ENCODE results near the gene RRAGD.

Gene RRAGD

DNA sequence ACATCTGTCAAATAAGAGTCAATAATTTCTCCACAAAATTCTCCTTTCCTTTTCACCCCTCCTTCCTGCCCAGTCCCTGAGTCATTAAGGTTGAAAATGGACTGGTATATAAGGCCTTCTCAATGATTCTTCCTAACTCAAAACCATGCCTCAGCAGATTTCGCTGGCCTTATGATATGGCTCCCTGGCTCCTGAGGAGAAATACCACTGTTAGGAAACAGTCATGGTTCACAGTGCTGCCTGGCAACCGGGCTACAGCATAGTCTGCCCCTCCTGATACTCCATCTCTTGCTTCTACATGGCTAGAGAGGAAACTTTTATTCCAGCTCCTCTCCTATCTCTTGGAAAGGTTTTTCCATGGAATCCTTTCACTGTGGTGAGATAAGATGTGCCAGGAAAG lies 64.2 kb downstream of the RRAGD start:
- DNase-seq (ENCODE audit: low read depth) = no peak
- H3K4me3 ChIP-seq (ENCODE audit: low read length) = no peak overlapping the region
- TF ChIP-seq, protein P1, sequence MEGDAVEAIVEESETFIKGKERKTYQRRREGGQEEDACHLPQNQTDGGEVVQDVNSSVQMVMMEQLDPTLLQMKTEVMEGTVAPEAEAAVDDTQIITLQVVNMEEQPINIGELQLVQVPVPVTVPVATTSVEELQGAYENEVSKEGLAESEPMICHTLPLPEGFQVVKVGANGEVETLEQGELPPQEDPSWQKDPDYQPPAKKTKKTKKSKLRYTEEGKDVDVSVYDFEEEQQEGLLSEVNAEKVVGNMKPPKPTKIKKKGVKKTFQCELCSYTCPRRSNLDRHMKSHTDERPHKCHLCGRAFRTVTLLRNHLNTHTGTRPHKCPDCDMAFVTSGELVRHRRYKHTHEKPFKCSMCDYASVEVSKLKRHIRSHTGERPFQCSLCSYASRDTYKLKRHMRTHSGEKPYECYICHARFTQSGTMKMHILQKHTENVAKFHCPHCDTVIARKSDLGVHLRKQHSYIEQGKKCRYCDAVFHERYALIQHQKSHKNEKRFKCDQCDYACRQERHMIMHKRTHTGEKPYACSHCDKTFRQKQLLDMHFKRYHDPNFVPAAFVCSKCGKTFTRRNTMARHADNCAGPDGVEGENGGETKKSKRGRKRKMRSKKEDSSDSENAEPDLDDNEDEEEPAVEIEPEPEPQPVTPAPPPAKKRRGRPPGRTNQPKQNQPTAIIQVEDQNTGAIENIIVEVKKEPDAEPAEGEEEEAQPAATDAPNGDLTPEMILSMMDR (conservative IDR thresholded peaks at IDR 0.05; ENCODE audit: low read length) = no peak

DNA sequence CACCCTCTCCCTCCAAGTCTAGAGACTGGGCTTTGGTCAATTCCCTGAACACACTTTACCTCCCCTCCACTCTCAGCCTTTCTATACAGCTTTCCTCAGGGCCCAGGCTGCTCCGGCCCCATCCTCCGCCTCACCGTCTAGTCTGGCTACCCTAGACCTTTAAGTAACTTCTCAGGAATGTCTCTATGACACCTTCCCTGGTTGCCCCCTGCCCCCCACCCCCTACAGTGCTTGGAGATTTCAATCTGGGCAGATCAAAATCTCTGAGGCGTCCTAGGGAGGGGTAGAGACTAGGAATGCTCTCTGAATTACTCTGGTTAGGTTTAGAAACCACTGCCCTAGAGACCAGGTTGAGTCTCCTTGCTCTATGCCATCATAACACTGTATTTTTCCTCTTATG lies 65.6 kb downstream of the RRAGD start:
- TF ChIP-seq, protein P1 (conservative IDR thresholded peaks at IDR 0.05; ENCODE audit: low read length) = no peak
- H3K4me3 ChIP-seq (ENCODE audit: low read length) = no peak overlapping the region
- no peak for DNase-seq (ENCODE audit: low read depth)

DNA sequence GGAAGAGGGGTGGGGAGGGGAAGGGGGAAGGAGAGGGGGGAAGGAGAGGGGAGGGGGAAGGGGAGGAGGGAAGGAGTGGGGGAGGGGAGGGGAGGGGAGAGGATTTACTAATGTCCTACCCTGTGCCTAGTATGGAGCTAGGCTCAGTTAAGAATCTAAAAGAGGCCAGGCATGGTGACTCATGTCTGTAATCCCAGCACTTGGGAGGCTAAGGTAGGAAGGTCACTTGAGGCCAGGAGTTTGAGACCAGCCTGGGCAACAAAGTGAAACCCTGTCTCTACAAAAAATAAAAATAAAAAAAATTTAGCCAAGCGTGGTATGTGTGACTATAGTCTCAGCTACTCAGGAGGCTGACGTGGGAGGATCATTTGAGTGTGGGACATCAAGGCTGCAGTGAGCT lies 72.5 kb downstream of the RRAGD start:
- DNase-seq (ENCODE audit: low read depth) = no peak
- TF ChIP-seq, protein P1 (conservative IDR thresholded peaks at IDR 0.05; ENCODE audit: low read length) = no peak
- H3K4me3 ChIP-seq (ENCODE audit: low read length) = no peak overlapping the region

DNA sequence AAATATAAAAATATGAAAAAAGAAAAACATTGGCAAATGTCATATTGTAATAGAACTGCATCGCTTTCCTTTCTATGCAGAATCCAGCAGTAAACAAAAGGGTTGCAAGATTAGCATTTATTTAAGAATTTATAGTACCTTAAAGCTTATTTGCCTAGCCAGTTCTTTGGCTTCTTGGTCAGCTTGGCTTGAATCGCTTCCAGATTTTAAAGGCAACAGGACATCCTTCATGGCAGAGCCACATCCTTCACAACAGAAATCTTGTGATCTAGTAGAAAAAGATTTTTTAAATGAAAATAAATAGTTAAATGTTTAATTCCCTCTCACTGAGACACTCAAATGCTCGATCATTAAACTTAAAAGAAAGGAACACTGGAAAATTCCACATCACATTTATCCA lies 76.9 kb downstream of the RRAGD start:
- no peak for DNase-seq (ENCODE audit: low read depth)
- H3K4me3 ChIP-seq (ENCODE audit: low read length) = no peak overlapping the region
- TF ChIP-seq, protein P1 (conservative IDR thresholded peaks at IDR 0.05; ENCODE audit: low read length) = no peak

DNA sequence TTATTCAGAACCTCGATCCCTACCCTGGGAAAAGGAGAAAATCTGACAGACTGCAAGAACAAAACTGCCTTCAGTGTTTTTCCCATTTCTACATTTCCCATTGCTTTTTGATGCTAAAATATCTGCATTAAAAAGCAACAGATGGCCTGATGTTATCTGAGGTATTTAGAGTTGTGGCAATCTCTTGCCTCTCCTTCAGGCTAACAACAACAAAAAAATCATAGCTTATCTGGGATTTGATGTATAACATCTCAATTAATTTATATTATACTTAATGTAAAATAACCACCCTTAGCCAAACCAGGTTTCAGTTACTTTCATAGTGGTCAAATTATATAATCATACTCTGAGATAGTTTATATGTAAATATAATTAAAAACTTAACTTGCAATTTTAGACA lies 81.2 kb downstream of the RRAGD start:
- TF ChIP-seq, protein P1 (conservative IDR thresholded peaks at IDR 0.05; ENCODE audit: low read length) = no peak
- no peak for DNase-seq (ENCODE audit: low read depth)
- H3K4me3 ChIP-seq (ENCODE audit: low read length) = no peak overlapping the region

DNA sequence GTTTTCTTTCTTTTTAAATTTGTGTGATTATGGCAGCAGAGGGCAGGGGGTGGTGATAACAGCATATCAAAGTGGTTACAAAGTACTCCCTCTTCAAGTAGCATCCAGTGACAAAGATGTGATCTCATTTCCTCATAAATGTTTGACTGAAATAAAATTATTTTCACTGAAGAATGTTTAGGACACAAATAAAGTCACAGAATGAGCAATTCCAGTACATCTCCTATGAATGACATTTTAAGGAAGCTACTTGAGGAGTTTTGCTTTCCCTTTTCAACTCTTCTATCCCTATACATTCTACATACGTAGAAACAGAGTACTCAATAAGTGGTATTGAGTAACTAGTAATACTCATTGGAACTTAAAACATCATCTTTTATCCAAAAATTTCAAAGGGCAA lies 83.1 kb downstream of the RRAGD start:
- no peak for DNase-seq (ENCODE audit: low read depth)
- TF ChIP-seq, protein P1 (conservative IDR thresholded peaks at IDR 0.05; ENCODE audit: low read length) = no peak
- H3K4me3 ChIP-seq (ENCODE audit: low read length) = no peak overlapping the region

DNA sequence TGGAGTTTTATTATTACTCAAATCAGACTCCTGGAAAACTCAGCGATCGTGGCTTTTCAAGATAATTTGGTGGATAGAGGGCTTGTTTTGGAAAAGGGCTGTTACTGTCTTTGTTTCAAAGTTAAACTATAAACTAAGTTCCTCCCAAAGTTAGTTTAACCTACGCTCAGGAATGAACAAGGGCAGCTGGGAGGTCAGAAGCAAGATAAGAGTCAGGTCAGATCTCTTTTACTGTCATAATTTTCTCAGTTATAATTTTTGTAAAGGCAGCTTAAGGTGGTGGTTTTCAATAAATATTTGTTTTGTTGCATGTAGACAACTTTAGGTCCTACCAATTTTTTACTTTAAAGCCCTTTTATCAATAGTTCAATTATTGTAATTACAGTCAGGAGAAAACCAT lies 87.8 kb downstream of the RRAGD start:
- no peak overlapping the region for H3K4me3 ChIP-seq (ENCODE audit: low read length)
- TF ChIP-seq, protein P1 (conservative IDR thresholded peaks at IDR 0.05; ENCODE audit: low read length) = no peak
- no peak for DNase-seq (ENCODE audit: low read depth)

Data from AG10803 (cell line).